Common myeloid progenitor, CD34-positive (primary cell): ENCODE results near the gene ILF3.
A peak's percentile ranks its signal among the peaks of the same experiment; 100 is the strongest.

ENCODE experiments used
- CTCF ChIA-PET: fragments of 350-600 bp; sonication (Branson Sonifier 250); formaldehyde crosslinking; loops from one replicate; lab custom pipeline; 2021; ENCODE audit warnings: antibody characterized with exemption; lab: Charles Lee
- POLR2A ChIA-PET: fragments of 350-600 bp; sonication (Branson Sonifier 250); formaldehyde crosslinking; loops from one replicate; lab custom pipeline; 2021; ENCODE audit warnings: antibody characterized with exemption; lab: Charles Lee
- DNase-seq, 3 donors: peaks; one replicate each; pipeline versions ENCODE4 v3.0.0 to v3.0.0-alpha.2; 2013
- H3K27ac ChIP-seq, 2 experiments: 1 replicate in 1 of 2; 2 replicates in 1 of 2; pipeline ENCODE4 v1.7.0; 2013; ENCODE audit warnings: inconsistent platforms in 2 of 2, low read length in 2 of 2, mild to moderate bottlenecking in 2 of 2, low read depth in 1 of 2, moderate library complexity in 1 of 2; ENCODE audit not compliant: severe bottlenecking in 2 of 2, insufficient read depth in 1 of 2, poor library complexity in 1 of 2
- H3K27me3 ChIP-seq, 5 experiments: replicated peaks in 2 of 5; 1 replicate in 3 of 5; 2 replicates in 2 of 5; pipeline versions ENCODE4 v1.6.1 to v1.7.0; 2013; ENCODE audit warnings: low read length in 4 of 5, mild to moderate bottlenecking in 2 of 5, moderate library complexity in 2 of 5, inconsistent platforms in 1 of 5; ENCODE audit not compliant: insufficient read depth in 5 of 5, control insufficient read depth in 4 of 5
- H3K36me3 ChIP-seq, 4 experiments: 1 replicate in 2 of 4; 2 replicates in 2 of 4; pipeline versions ENCODE4 v1.6.1 to v1.7.0; 2013; ENCODE audit warnings: low read length in 3 of 4, control low read depth in 1 of 4, mild to moderate bottlenecking in 1 of 4; ENCODE audit not compliant: control insufficient read depth in 4 of 4, insufficient read depth in 4 of 4
- H3K4me1 ChIP-seq, 4 experiments: 1 replicate in 3 of 4; 2 replicates in 1 of 4; pipeline versions ENCODE4 v1.6.1 to v1.7.1; 2013; ENCODE audit warnings: low read length in 3 of 4, mild to moderate bottlenecking in 3 of 4, control low read depth in 1 of 4, inconsistent platforms in 1 of 4, moderate library complexity in 1 of 4; ENCODE audit not compliant: control insufficient read depth in 4 of 4, insufficient read depth in 4 of 4; ENCODE audit errors: control extremely low read depth in 1 of 4
- H3K4me3 ChIP-seq, 7 experiments: 1 replicate in 4 of 7; 2 replicates in 3 of 7; pipeline versions ENCODE4 v1.5.1 to v1.7.0; 2013; ENCODE audit warnings: mild to moderate bottlenecking in 7 of 7, low read length in 6 of 7, moderate library complexity in 6 of 7, inconsistent platforms in 2 of 7, low read depth in 2 of 7, control low read depth in 1 of 7; ENCODE audit not compliant: insufficient read depth in 4 of 7, control insufficient read depth in 1 of 7; ENCODE audit errors: extremely low read depth in 1 of 7
- H3K9me3 ChIP-seq, 5 experiments: 1 replicate in 4 of 5; 2 replicates in 1 of 5; pipeline versions ENCODE4 v1.6.1 to v1.7.1; 2013; ENCODE audit warnings: low read length in 4 of 5, mild to moderate bottlenecking in 2 of 5, inconsistent platforms in 1 of 5, low read depth in 1 of 5, moderate library complexity in 1 of 5; ENCODE audit not compliant: control insufficient read depth in 4 of 5, insufficient read depth in 2 of 5; ENCODE audit errors: control extremely low read depth in 1 of 5
- WGBS: methylation state at CpG from one replicate; pipeline ENCODE4 v1.1.5; 2013; ENCODE audit not compliant: insufficient coverage; 5-methylcytosine and 5-hydroxymethylcytosine counted together

Gene ILF3

DNA sequence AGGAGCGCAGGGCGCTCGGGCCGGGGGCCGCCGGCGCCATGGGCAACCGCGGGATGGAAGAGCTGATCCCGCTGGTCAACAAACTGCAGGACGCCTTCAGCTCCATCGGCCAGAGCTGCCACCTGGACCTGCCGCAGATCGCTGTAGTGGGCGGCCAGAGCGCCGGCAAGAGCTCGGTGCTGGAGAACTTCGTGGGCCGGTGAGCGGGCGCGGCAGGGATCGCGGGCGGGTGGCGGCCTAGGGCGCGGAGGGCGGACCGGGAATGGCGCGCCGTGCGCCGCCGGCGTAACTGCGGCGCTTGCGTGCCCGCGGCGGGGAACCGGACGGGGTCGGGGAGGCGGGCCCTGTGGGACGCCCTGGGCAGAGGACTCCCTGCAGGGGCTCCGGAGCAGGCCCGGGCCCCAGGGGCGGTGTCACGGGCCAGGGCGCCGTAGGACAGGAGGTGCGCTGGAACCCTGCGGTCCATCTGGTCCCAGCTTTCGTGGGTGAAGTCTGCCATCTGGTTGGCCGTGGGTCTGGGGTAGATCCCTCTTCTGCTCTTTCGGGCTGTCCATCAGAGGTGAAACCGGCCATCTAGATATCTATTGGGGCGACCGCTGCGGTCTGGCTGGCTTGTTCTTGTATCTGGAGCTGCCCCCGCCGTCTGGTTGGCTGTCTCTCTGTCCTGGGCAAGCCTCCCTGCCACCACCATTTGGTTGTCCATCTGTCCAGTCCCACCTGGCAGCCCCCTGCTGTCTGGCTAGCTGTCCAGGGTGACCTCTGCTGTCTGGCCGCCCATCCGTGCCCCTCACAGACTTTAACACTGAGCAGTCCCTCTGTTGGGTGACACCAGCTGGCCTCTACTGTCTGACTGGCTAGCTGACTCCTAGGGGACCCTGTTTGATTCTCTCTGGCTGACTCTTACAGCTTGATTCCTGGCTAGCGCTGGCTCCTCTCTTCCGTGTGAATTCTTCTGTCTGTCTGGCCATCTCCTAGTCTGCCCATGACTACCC lies 64.4 kb downstream of the ILF3 start:
- H3K4me1 ChIP-seq, result peaks cover 0 to 22% (median 18%) of the 10 kb centered on the region in 4 experiments
- H3K27ac ChIP-seq, result peak overlapping the region; percentile 75 to 87
- no peaks in the 10 kb centered on the region for H3K27me3 ChIP-seq
- H3K9me3 ChIP-seq, result no peaks in the 10 kb centered on the region
- ChIA-PET CTCF (interaction anchor here (0.6 to 8.4 kb wide), 22 partner anchors 9 to 219 kb away, joined by 3 to 69 read pairs (median 4); partner anchors contain the start of gene QTRT1), POLR2A (interaction anchor here (0.6 to 1.9 kb wide), 5 partner anchors 9 to 406 kb away, joined by 3 to 8 read pairs (median 5); partner anchors contain the start of gene TMED1)
- peak overlapping the region; percentile 81 to 98 (median 96) for H3K4me3 ChIP-seq
- H3K36me3 ChIP-seq, result peaks cover 0 to 17% (median 10%) of the 10 kb centered on the region in 4 experiments
- DNase-seq, result peak in 2 of 3 donors; percentile 50 to 65
- 1% methylated on average over 70 of the region's 70 CpGs for WGBS

DNA sequence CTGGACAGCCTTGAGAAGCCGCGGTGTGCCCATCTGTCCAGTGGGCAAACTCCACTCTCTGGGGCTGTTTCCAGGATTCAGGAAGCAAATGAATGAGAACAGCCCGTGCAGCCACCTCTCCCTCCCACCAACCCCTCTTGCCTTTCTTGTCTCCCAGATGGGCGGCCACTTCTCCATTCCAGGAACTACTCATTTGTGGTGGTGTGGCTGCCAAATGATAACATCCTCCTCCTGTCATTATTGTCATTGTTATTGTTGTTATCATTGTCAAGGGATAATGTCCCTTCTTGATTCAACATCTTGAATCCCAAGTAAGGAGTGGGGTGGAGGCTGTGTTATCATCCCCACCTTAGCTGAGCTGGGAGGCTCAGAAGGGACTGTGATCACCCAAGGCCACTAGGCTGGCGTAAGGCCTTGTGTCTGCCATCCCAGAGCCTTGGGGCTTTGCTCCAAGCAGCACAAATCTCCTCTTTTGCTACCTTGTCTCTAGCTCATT lies 65.4 kb downstream of the ILF3 start:
- H3K4me1 ChIP-seq, result peaks cover 0 to 22% (median 17%) of the 10 kb centered on the region in 4 experiments
- peaks cover 0 to 16% (median 13%) of the 10 kb centered on the region in 4 experiments for H3K36me3 ChIP-seq
- H3K4me3 ChIP-seq, result peak overlapping the region in 6 of 7 experiments; percentile 81 to 98 (median 94)
- H3K9me3 ChIP-seq, result no peaks in the 10 kb centered on the region
- CTCF ChIA-PET, result interaction anchor here (0.9 to 8.4 kb wide), 11 partner anchors 8 to 218 kb away, joined by 3 to 69 read pairs (median 4); partner anchors contain the start of gene QTRT1
- H3K27ac ChIP-seq, result peak overlapping the region; percentile 75 to 87
- 81% methylated on average over 3 of the region's 5 CpGs for WGBS
- peak in 2 of 3 donors; percentile 48 to 53 for DNase-seq
- no peaks in the 10 kb centered on the region for H3K27me3 ChIP-seq
- POLR2A ChIA-PET, result interaction anchor here (1.1 to 1.7 kb wide), 3 partner anchors 8 to 40 kb away, joined by 3 to 5 read pairs (median 5); no protein-coding TSS in a partner anchor

DNA sequence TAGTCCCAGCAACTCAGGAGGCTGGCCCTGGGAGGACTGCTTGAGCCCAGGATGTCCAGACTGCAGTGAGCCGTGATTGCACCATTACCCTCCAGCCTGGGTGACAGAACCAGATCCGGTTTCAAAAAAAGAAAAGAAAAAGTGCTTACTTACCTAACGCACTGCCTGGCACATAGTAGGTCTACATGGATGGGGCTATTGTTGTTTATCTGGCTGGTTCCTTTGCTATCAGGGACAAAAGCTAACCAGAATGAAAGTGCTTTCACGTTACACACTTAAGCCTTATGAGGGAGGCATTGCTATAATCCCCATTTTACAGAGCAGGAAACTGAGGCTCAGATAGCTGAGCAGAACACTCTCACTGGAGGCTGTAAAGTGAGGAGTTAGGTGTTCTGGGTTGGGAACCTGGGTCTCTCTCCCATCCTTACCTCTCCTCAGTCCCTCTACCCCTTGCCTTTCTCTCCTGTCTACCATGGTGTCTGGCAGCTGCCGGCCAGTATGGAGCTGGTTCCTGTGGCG lies 66.5 kb downstream of the ILF3 start:
- Histone ChIP-seq H3K4me3 (no peak overlapping the region), H3K9me3 (no peaks in the 10 kb centered on the region), H3K36me3 (peaks cover 0 to 21% (median 15%) of the 10 kb centered on the region in 4 experiments), H3K27ac (peak overlapping the region in 1 of 2 experiments; percentile 87), H3K4me1 (peaks cover 0 to 22% (median 17%) of the 10 kb centered on the region in 4 experiments), H3K27me3 (no peaks in the 10 kb centered on the region)
- CTCF ChIA-PET, result interaction anchor here (1.0 to 2.3 kb wide), 2 partner anchors 14 to 101 kb away, joined by 4 to 10 read pairs; no protein-coding TSS in a partner anchor
- 100% methylated on average over 4 of the region's 6 CpGs for WGBS
- DNase-seq, result no peak
- POLR2A ChIA-PET, result interaction anchor here (1.6 kb wide), 1 partner anchor 39 kb away, joined by 3 read pairs; no protein-coding TSS in a partner anchor

GRCh38 chr19:10723591-10723990 lies 69.4 kb downstream of the ILF3 start:
- H3K27ac ChIP-seq, result no peak overlapping the region
- POLR2A ChIA-PET, result interaction anchor here (0.7 kb wide), 1 partner anchor 61 kb away, joined by 7 read pairs; no protein-coding TSS in a partner anchor

GRCh38 chr19:10724573-10725071 lies 70.5 kb downstream of the ILF3 start:
- Histone ChIP-seq H3K4me3 (no peak overlapping the region), H3K4me1 (peaks cover 0 to 11% (median 6%) of the 10 kb centered on the region in 4 experiments), H3K9me3 (no peaks in the 10 kb centered on the region), H3K27me3 (no peaks in the 10 kb centered on the region), H3K36me3 (peaks cover 2 to 32% (median 19%) of the 10 kb centered on the region in 4 experiments), H3K27ac (no peak overlapping the region)
- CTCF ChIA-PET, result interaction anchor here (1.5 kb wide), 1 partner anchor 18 kb away, joined by 3 read pairs; no protein-coding TSS in a partner anchor
- POLR2A ChIA-PET, result no interaction called here
- WGBS, result 91% methylated on average over 12 of the region's 12 CpGs
- no peak for DNase-seq

More at GRCh38 chr19:10723591-10723990, 69.4 kb downstream of the ILF3 start:
- H3K9me3 ChIP-seq, result no peaks in the 10 kb centered on the region
- H3K4me1 ChIP-seq, result peaks cover 0 to 17% (median 14%) of the 10 kb centered on the region in 4 experiments
- no peak overlapping the region for H3K4me3 ChIP-seq
- no peak for DNase-seq
- CTCF ChIA-PET, result interaction anchor here (0.7 to 1.5 kb wide), 2 partner anchors 11 to 19 kb away, joined by 3 to 4 read pairs; no protein-coding TSS in a partner anchor
- no peaks in the 10 kb centered on the region for H3K27me3 ChIP-seq
- H3K36me3 ChIP-seq, result peaks cover 2 to 32% (median 19%) of the 10 kb centered on the region in 4 experiments
- WGBS, result 100% methylated on average over 2 of the region's 3 CpGs

- Histone ChIP-seq H3K27ac (no peak overlapping the region), H3K36me3 (peaks cover 2 to 32% (median 19%) of the 10 kb centered on the region in 4 experiments), H3K27me3 (no peaks in the 10 kb centered on the region), H3K4me1 (peaks cover 0 to 13% (median 6%) of the 10 kb centered on the region in 4 experiments), H3K9me3 (no peaks in the 10 kb centered on the region), H3K4me3 (no peak overlapping the region)
- ChIA-PET CTCF (no interaction called here), POLR2A (no interaction called here)
- DNase-seq, result no peak
- 94% methylated on average over 2 of the region's 4 CpGs for WGBS
These were observed 71.3 kb downstream of the ILF3 start for GRCh38 chr19:10725415-10725814.
